GM15510 (cell line): Measurements from ENCODE around the gene UBE2Z.

Experiments used
- POLR2A ChIP-seq: IDR thresholded peaks from 3 replicates; pipeline ENCODE4 v1.6.1; 2011; ENCODE audit warnings: borderline replicate concordance; ENCODE audit not compliant: insufficient read length; ENCODE audit errors: extremely low read depth

Gene UBE2Z

DNA sequence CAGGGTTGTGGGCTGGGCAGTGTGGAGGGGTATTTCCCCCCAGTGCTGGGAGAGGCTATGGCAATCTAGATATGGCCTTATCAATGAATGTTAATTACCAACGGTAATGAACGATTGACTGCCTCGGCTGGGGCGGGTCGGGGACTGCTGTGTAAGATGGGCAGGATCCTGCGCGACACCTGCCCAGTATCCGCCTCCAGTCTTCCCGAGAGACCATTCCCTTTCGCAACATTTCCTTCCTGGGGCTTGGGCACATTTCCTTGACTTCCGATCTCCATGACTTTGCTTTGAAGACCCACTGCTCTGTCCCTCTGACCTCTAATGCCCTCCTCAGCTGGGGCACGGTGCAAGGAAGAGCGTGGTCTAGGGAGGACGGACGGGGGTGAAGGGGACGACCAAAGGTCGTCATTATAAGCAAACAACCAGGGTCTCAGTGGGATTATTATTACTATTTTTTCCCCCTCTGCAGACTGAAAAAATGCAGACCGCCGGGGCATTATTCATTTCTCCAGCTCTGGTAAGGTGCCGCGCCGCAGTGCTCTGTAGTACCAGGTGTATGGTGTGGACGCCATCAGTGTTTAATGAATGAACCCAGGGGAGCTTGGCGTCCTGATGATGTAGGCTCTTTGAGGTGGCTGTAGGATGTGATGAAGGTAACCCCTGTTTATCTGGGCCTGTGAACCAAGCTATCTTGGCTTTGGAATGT is 15.1 kb upstream of the UBE2Z start:
- TF ChIP-seq POLR2A: no peak

DNA sequence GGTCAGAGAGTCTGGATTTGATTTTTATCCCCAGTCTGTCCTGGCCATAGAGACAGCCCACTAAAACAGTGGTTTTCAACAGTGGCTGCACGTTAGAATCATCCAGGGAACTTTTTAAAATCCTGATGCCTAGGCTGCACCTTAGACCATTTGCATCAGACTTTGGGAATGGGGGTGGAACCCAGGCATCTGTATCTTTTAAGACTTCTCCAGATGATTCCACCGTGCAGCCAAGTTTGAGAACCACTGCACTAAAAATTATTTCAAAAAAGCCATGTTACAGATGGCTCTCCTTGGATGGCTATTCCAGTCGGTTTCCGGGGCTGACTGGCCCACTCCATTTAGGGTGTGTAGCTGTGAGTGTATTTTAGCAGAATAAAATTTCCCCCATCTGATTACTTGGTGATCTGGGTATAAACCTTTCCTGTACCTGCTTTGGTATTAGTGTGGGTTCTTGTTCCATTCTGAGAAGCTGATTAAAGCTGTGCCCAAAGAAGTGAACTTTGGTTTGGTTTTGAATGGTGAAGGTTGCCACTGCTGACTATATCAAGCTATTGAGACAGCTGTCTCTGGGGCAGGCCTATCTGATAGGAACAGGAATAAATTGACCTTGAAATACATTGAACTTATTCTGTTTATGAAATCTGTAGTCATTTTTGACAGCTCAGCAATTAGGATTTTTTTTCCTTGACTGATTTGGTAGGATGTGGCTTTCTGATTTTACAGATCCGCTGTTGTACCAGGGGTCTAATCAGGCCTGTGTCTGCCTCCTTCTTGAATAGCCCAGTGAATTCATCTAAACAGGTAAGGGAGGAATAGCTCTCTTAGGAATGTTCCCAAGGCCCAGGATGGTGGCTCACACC is 14.3 kb upstream of the UBE2Z start:
- no peak for TF ChIP-seq POLR2A

DNA sequence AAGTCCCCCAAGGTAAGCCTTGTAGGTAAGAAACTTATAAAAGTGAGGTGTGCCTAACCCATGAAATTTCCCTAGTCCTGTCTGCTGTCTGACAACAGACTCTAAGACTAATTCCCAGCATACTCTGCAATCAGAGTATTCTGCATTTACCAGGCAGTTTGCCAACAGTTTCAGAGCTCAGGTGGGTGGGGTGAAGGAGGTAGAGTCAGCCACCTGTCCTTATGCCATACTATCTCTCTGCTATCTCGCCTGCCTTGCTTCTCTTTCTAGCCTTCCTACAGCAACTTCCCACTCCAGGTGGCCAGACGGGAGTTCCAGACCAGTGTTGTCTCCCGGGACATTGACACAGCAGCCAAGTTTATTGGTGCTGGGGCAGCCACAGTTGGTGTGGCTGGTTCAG is 13.3 kb upstream of the UBE2Z start:
- TF ChIP-seq POLR2A: no peak

DNA sequence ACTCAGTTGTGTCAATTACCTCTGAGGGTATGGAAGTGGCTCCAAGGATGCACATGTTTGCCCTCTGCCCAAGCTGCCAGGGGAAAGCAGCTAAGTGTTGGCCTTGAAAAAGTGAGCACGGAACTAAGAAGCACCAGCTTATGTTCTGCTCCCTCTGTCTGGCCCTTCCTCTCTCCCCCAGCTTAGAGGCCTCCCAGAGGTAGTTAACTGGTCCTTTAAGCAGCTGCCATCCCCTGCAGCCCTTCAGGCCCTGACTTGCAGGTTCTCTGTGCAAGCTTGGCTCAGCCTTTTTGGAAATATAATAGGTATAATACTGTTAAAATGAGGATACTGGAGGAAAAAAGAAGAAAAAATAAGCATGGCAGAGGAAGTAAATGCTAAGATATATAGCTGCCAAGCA is 7.0 kb upstream of the UBE2Z start:
- no peak for TF ChIP-seq POLR2A

DNA sequence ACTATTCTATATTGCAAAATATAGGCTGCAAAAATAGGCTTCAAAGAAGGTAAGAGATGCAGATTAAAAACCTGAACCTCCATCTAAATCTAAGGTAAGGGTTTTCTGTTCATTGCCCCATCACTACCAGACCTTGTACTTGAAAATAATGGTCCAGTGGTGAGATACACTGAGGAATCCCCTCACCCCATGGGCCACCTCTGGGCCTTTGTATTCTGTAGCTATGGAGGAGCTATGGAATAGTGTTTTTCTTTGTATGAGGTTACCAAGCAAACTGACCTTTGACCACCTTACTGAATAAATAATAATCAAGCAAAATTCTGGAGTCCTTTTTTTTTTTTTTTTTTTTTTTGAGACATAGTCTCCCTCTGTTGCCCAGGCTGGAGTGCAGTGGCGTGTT is 4.8 kb upstream of the UBE2Z start:
- TF ChIP-seq POLR2A: no peak

DNA sequence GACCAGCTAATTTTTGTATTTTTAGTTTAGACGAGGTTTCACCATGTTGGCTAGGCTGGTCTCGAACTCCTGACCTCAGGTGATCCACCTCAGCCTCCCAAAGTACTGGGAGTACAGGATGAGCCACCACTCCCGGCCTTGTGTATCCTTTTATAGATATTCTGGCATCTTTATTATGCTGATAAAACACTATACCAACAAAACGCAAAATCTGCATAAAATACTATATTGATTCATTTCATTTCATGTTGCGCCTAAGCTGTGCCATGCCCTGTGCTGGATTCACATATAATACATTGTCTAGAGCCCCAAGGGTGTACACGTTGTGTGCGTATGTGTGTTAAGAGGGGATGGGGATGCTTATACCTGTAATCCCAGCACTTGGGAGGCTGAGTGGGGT is 3.8 kb upstream of the UBE2Z start:
- TF ChIP-seq POLR2A: no peak

DNA sequence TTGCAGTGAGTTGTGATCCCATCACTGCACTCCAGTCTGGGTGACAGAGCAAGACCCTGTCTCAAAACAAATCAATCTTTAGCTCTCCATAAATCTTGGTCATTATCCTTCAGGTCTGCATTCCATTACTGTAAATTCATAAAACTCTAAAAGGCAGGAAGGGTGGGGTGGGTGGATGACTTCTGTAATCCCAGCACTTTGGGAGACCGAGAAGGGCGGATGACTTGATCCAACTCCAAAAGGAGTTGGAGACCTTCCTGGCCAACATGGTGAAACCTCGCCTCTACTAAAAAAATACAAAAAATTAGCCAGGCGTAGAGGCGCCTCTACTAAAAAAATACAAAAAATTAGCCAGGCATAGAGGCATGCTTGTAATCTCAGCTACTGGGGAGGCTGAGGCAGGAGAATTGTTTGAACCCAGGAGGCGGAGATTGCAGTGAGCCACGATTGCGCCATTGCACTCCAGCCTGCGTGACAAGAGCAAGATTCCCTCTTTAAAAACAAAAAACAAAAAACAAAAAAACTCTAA is 2.2 kb upstream of the UBE2Z start:
- no peak for TF ChIP-seq POLR2A

DNA sequence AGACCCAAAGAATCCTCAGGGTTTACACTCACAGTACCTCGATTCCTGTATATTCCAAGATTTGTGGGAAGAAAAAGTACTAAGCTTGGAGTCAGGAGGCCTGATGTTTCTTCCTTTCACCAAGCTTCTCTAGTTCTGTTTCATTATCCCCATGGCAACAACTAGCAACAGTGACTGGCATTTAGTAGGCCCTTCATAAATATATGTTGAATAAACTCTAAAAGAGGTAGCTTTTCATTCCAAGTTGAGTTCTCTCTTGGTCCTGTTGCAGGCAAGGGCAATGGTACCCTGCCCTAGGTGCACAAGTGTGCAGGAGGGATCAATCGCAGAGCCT is 527 bp upstream of the UBE2Z start:
- no peak for TF ChIP-seq POLR2A

DNA sequence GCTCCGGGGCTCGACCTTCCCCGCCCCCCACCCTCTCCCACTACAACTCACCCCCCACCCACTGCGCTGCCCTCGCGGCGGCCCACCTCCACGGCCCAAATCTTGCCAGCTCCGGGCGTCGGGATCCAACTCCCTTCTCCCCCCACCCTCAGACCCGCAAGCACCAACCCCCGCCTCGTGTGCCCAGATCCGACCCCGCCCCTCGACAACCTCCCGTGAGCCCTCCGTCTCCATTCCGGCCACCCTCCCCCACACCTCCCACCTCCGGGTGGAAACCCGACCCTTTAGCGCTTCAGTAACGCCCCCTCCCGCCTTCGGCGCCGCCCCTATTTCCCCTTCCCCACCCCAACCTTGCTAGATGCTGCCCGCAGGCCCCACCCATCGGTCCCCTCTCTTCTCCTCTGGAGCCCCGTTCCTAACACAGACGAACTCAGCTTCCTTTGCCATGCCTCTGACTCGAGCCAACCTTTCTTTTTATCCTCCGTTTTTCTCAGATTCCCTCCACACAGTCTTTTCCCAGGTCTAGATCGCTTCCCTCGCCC is 717 bp downstream of the UBE2Z start:
- no peak for TF ChIP-seq POLR2A

DNA sequence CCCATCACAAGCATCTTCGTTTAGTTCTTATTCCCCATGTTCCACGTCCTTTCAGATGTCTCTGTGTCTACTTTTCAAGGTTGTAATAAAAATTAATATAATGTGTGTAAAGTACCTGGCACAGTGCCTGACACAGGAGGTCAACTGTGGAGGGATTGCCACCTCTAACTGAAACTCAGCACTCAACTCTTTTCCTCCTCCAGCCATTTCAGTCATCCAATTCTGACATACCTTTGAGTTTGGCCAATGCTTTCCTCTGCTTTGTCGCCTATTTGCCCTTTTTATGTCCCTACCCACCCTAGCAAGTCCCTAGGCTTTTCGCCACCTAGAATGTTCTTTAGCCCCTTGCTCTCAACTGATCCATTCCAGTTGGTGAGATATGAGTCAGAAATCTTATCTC is 1.6 kb downstream of the UBE2Z start:
- TF ChIP-seq POLR2A: peak; percentile 2

DNA sequence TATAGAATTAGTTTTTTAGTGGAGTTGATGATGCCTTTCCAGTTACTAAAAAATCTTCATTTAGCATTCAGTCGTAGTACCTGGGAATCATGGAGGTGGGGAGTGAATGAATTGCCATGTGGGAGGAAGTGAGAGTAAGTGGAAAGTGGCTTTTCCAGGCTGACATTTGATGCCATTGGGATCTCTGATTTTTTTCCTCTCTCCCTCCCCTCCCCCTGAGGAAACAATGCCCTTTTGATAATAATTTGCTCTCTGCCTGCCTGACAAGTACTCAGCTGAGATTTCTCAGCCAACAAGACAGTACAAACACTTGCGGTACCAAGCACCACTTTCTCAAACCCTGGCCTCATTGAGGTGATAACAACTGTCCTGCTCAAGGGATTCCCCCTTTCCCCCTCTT is 2.2 kb downstream of the UBE2Z start:
- TF ChIP-seq POLR2A: no peak

DNA sequence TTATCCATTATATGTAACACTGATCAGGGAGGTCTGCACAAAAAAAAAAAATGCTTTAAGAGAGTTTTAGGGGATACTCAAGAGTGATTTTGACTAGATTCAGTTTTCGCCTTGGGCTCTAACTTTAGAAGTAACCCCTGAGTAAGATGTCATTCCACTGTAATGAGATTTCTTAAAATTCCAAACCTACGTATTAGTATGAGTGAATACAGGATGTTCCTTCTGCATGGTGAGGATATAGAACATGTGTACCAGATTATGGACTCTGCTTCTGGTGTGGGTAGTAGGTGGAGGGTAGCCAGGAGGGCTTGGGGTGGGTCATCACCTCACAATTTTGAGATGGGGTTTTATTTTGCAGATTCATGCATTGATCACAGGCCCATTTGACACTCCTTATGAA is 4.3 kb downstream of the UBE2Z start:
- TF ChIP-seq POLR2A: no peak

DNA sequence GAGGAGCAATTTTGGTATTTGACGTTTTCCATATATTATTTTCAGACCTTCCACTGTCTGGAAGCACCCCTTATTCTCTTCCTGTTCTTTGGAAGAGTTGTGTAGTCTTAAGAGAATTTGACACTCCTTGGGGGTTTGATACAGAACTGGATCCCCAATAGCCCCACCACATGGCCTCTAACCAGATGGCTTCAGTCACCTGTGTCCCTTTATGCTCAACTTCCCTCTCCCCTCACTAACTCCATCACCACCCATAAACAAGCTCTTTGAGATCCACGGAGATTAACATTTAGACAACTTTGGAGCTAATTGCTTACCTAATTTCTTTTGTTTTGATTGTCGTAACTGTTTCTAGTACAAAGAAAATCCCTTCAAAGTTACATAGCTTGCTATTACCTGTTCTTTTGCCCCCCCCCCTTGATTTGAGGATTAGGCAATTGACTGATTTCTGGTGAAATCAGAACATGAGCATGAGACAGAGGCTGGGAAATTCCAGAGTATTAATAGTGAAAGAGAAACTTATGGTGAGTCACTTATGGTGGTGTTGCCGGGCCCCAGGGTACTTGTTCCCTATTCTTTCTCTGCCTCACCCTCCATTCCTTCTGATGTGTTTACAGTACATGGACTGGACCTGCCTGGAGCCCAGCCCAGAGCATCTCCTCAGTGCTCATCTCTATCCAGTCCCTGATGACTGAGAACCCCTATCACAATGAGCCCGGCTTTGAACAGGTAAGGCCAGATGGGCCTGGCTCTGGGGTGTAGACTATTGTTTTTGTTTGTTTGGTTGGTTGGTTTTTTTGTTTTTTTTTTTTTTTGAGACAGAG is 7.5 kb downstream of the UBE2Z start:
- TF ChIP-seq POLR2A: no peak

DNA sequence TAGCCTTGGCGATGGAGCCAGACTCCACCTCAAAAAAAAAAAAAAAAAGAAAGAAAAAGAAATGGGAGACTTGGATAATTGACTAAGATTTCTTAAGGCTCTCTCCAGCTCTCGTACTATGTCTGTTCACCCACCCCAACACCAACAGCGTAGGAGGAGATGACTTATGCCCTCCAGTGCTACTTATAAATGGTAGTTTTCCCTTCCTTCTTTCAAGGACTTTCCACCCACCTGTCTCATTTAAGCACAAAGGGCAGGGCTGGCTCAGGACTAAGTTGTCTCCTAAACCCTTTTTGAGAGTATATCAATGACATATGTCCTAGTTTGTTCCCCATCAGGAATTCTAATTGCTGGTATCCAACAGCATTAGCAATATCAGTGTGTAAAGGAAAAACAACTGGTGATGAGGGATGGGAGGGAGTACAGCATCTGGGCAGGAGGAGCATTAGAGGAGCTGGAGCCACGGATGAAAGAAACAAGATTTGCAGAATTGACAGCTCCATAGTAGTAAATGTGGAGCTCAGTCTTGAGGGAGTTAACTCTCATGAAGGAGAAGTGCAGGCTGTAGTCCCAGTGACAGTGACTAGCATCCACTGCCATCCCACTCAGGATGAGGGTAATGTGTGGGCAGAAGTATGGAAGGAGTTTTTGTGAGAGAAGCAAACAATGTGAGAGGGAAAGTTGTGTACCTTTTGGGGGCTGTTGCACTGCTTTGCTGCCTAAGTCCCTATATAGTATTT is 17.2 kb downstream of the UBE2Z start:
- no peak for TF ChIP-seq POLR2A
